Body of pancreas (tissue), 4 donors: ENCODE measurements around the gene FOXK1. TPM values are rescaled to one million over a fixed set of nuclear protein-coding genes. Genes with fewer than 3 reads are reported as not detected.
"Not testable (repeated sequence)": the region's sequence is repeated elsewhere in the genome, so short reads cannot be mapped to it uniquely, and the experiment has no call there.

Experiments used
- ATAC-seq: fragments of 150-250 bp; one replicate; pipeline ENCODE4 v1.9.1; 2016
- DNase-seq, 4 donors: peaks; one replicate each; pipeline ENCODE4 v3.0.0-alpha.2; 2019
- H3K27ac ChIP-seq, 4 donors: fragments of 200-600 bp; sonication (generic); 1 replicate in 3 of 4; 2 replicates in 1 of 4; pipeline versions ENCODE4 v1.5.1 to v1.6.1; 2016 to 2019; ENCODE audit warnings: mild to moderate bottlenecking in 1 of 4, mixed read lengths in 1 of 4, moderate library complexity in 1 of 4
- H3K27me3 ChIP-seq, 2 donors: fragments of 200-600 bp; sonication (generic); one replicate each; pipeline ENCODE4 v1.6.0; 2016; ENCODE audit warnings: mild to moderate bottlenecking in 1 of 2
- H3K36me3 ChIP-seq, 2 donors: fragments of 200-600 bp; sonication (generic); replicated peaks in 1 of 2; 2 replicates each; pipeline ENCODE4 v1.5.1; 2016; ENCODE audit warnings: low read depth in 2 of 2; ENCODE audit not compliant: insufficient read depth in 1 of 2
- H3K4me1 ChIP-seq: fragments of 200-600 bp; sonication (generic); one replicate; pipeline ENCODE4 v1.6.0; 2016
- H3K4me3 ChIP-seq, 2 donors: fragments of 200-600 bp; sonication (generic); 1 replicate in 1 of 2; 2 replicates in 1 of 2; pipeline ENCODE4 v1.5.1; 2016 to 2019
- H3K9me3 ChIP-seq, 3 donors: fragments of 200-600 bp; sonication (generic); 1 replicate in 2 of 3; 2 replicates in 1 of 3; pipeline ENCODE4 v1.5.1; 2016
- CTCF ChIP-seq, 7 experiments: fragments of 450-650 bp in 4 of 7; fragments of 200-600 bp in 3 of 7; sonication (generic) in 3 of 7; IDR thresholded peaks; one replicate each; pipeline ENCODE4 v1.5.1; 2016 to 2019; ENCODE audit warnings: antibody characterized with exemption in 7 of 7
- POLR2A ChIP-seq, 3 donors: fragments of 450-650 bp; IDR thresholded peaks; one replicate each; pipeline ENCODE4 v1.6.1; 2016; ENCODE audit warnings: antibody characterized with exemption in 3 of 3, mild to moderate bottlenecking in 2 of 3
- WGBS, 2 donors: methylation state at CpG; one replicate each; pipeline ENCODE4 v1.1.5; 2017; 5-methylcytosine and 5-hydroxymethylcytosine counted together
- intact Hi-C: fragments of 100-400 bp; cut with DNase I; formaldehyde crosslinking; loops from one replicate; pipeline ENCODE4 v1.15.1; 2023
- total RNA-seq, 2 donors: library from RNA; depleted of rRNA; stranded (reverse); fragments of >200 nt; gene quantifications; one replicate each; pipeline ENCODE4 v1.1.0, GENCODE V29; 2016

FOXK1 gene
- total RNA-seq, 2 donors from 2014 or later: 16.2 to 17.6 TPM

- Histone ChIP-seq H3K4me3 (no peak overlapping the region), H3K27me3 (no peaks in the 10 kb centered on the region), H3K27ac (peak overlapping the region; percentile 63 to 87 (median 77)), H3K36me3 (no peaks in the 10 kb centered on the region), H3K4me1 (peaks cover 36% of the 10 kb centered on the region), H3K9me3 (no peaks in the 10 kb centered on the region)
- intact Hi-C loops: loop anchor here (5.0 kb wide), 2 partner anchors 43 to 62 kb away; no protein-coding TSS in a partner anchor
- DNase-seq (no peak), ATAC-seq (no peak)
- 53 to 67% methylated on average over 9 of the region's 9 CpGs for WGBS, 2 donors
- TF ChIP-seq CTCF (IDR thresholded peaks at IDR 0.05) (no peak), POLR2A (IDR thresholded peaks at IDR 0.05) (no peak)
Measured at GRCh38 chr7:4684846-4685245, 2.8 kb downstream of the FOXK1 start.

GRCh38 chr7:4685676-4686075 lies 3.6 kb downstream of the FOXK1 start:
- H3K27ac ChIP-seq, H3K4me3 ChIP-seq, intact Hi-C loops, ATAC-seq, H3K9me3 ChIP-seq, H3K27me3 ChIP-seq, DNase-seq, H3K36me3 ChIP-seq: not testable (repeated sequence)
- H3K4me1 ChIP-seq: peaks cover 39% of the 10 kb centered on the region
- 86 to 87% methylated on average over 10 of the region's 10 CpGs for WGBS, 2 donors

- Histone ChIP-seq H3K27ac (no peak overlapping the region), H3K9me3 (no peaks in the 10 kb centered on the region), H3K36me3 (no peaks in the 10 kb centered on the region), H3K4me3 (no peak overlapping the region), H3K27me3 (no peaks in the 10 kb centered on the region), H3K4me1 (peaks cover 39% of the 10 kb centered on the region)
- ATAC-seq (no peak), DNase-seq (no peak)
- 83 to 86% methylated on average over 3 of the region's 3 CpGs for WGBS, 2 donors
- intact Hi-C loops: no loop called here
- TF ChIP-seq CTCF (IDR thresholded peaks at IDR 0.05) (no peak), POLR2A (IDR thresholded peaks at IDR 0.05) (no peak)
Measured at GRCh38 chr7:4687956-4688355, 5.9 kb downstream of the FOXK1 start.

GRCh38 chr7:4689151-4689550 lies 7.1 kb downstream of the FOXK1 start:
- no peak for DNase-seq
- Histone ChIP-seq H3K27me3 (no peaks in the 10 kb centered on the region), H3K36me3 (no peaks in the 10 kb centered on the region), H3K4me3 (no peak overlapping the region), H3K9me3 (no peaks in the 10 kb centered on the region), H3K4me1 (peaks cover 28% of the 10 kb centered on the region), H3K27ac (no peak overlapping the region)
- ATAC-seq: no peak
- WGBS, 2 donors: 76 to 82% methylated on average over 6 to 12 of the region's 12 CpGs
- intact Hi-C loops: no loop called here
- no peak for TF ChIP-seq CTCF (IDR thresholded peaks at IDR 0.05)
- no peak for TF ChIP-seq POLR2A (IDR thresholded peaks at IDR 0.05)

GRCh38 chr7:4689668-4690067 lies 7.6 kb downstream of the FOXK1 start:
- intact Hi-C loops: no loop called here
- no peak overlapping the region for H3K4me3 ChIP-seq

More at GRCh38 chr7:4689668-4690067, 7.6 kb downstream of the FOXK1 start:
- ATAC-seq (no peak), DNase-seq (no peak)
- peaks cover 23% of the 10 kb centered on the region for H3K4me1 ChIP-seq
- H3K9me3 ChIP-seq: no peaks in the 10 kb centered on the region
- H3K27me3 ChIP-seq: no peaks in the 10 kb centered on the region
- no peak overlapping the region for H3K27ac ChIP-seq
- no peaks in the 10 kb centered on the region for H3K36me3 ChIP-seq
- WGBS, 2 donors: 65 to 70% methylated on average over 12 of the region's 12 CpGs
- TF ChIP-seq POLR2A (IDR thresholded peaks at IDR 0.05) (no peak), CTCF (IDR thresholded peaks at IDR 0.05) (no peak)
